Mesothelial cell of epicardium (in vitro differentiated cells): ENCODE data around the gene PIGM. TPM values are rescaled to one million over a fixed set of nuclear protein-coding genes. Genes with fewer than 3 reads are reported as not detected.

Experiments used
- DNase-seq, 2 experiments: peaks; one replicate each; pipeline ENCODE4 v3.0.0; 2021; ENCODE audit warnings: low spot score in 2 of 2; ENCODE audit not compliant: unreplicated experiment in 2 of 2
- H3K27ac Mint-ChIP-seq: 2 replicates; pipeline ENCODE4 v1.8.0; 2021; ENCODE audit warnings: mixed read lengths
- H3K27me3 Mint-ChIP-seq: 2 replicates; pipeline ENCODE4 v1.8.0; 2021; ENCODE audit warnings: low read depth, mixed read lengths
- H3K36me3 Mint-ChIP-seq: 2 replicates; pipeline ENCODE4 v1.8.0; 2021; ENCODE audit warnings: mixed read lengths
- H3K4me1 Mint-ChIP-seq: 2 replicates; pipeline ENCODE4 v1.8.0; 2021; ENCODE audit warnings: mixed read lengths
- H3K4me3 Mint-ChIP-seq: 2 replicates; pipeline ENCODE4 v1.8.0; 2021; ENCODE audit warnings: mild to moderate bottlenecking, moderate library complexity, mixed read lengths
- H3K9me3 Mint-ChIP-seq: 2 replicates; pipeline ENCODE4 v1.8.0; 2021; ENCODE audit warnings: mixed read lengths
- CTCF ChIP-seq: fragments of 200-600 bp; sonication (generic); IDR thresholded peaks from one replicate; pipeline ENCODE4 v1.5.0; 2021; ENCODE audit warnings: antibody characterized with exemption; ENCODE audit not compliant: unreplicated experiment
- total RNA-seq: library from RNA; stranded (reverse); gene quantifications from 3 replicates; pipeline ENCODE4 v1.2.1, GENCODE V29; 2021

PIGM gene
- total RNA-seq, 1 donor from 2014 or later: 17.9 TPM

DNA sequence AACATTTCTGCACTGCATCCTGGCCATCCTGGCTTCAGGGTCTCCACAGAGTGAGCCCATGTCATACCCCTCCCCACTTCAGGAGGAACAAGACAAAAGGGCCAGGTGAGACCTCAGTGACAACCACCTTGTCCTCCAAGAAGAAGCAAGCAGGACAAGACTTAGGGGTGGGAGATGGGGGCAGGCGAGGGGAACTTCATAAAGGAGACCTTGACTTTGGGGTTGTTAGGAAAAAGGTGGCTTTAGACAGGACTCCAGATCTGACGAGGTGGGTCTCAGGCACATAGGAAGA is 53.7 kb downstream of the PIGM start:
- no peak for TF ChIP-seq CTCF
- DNase-seq: no peak
- Mint-ChIP-seq H3K27ac (no peak overlapping the region), H3K4me1 (peaks cover 10% of the 10 kb centered on the region), H3K4me3 (no peak overlapping the region), H3K27me3 (peaks cover 46% of the 10 kb centered on the region), H3K9me3 (no peaks in the 10 kb centered on the region), H3K36me3 (no peaks in the 10 kb centered on the region)

- H3K4me1 Mint-ChIP-seq: peaks cover 10% of the 10 kb centered on the region
- H3K27ac Mint-ChIP-seq: no peak overlapping the region
- no peak overlapping the region for H3K4me3 Mint-ChIP-seq
- DNase-seq: no peak
- TF ChIP-seq CTCF: no peak
- no peaks in the 10 kb centered on the region for H3K36me3 Mint-ChIP-seq
- no peaks in the 10 kb centered on the region for H3K9me3 Mint-ChIP-seq
- H3K27me3 Mint-ChIP-seq: peaks cover 44% of the 10 kb centered on the region
Measured at GRCh38 chr1:159977364-159978106, 54.3 kb downstream of the PIGM start.

Other genes starting within 250 kb of the PIGM start
- gene FCRL6, start 229.6 kb downstream of the PIGM start, total RNA-seq: 0.60 to 0.62 TPM (median 0.61 TPM) in 3 replicates
- gene SLAMF8, start 205.1 kb downstream of the PIGM start, total RNA-seq: not detected in 3 replicates
- not detected in 3 replicates for gene VSIG8, start 169.3 kb downstream of the PIGM start, total RNA-seq
- gene CFAP45, start 131.8 kb downstream of the PIGM start, total RNA-seq: 0.18 to 0.20 TPM (median 0.20 TPM) in 3 replicates
- 41.6 to 46.2 TPM (median 44.6 TPM) in 3 replicates for gene TAGLN2, start 106.5 kb downstream of the PIGM start, total RNA-seq
- 75.8 to 77.5 TPM (median 76.9 TPM) in 3 replicates for gene IGSF9, start 86.4 kb downstream of the PIGM start, total RNA-seq
- not detected in 3 replicates for gene SLAMF9, start 77.8 kb downstream of the PIGM start, total RNA-seq
- 0.14 to 0.27 TPM (median 0.22 TPM) in 3 replicates for gene KCNJ10, start 38.2 kb upstream of the PIGM start, total RNA-seq
- 0.07 to 0.09 TPM in 2 of 3 replicates, not detected in the other for gene KCNJ9, start 49.5 kb upstream of the PIGM start, total RNA-seq
- gene IGSF8, start 66.6 kb upstream of the PIGM start, total RNA-seq: 32.3 to 36.3 TPM (median 33.2 TPM) in 3 replicates
- 0.54 to 0.76 TPM (median 0.64 TPM) in 3 replicates for gene ATP1A2, start 83.8 kb upstream of the PIGM start, total RNA-seq
- 0.29 to 0.38 TPM (median 0.33 TPM) in 3 replicates for gene ATP1A4, start 119.6 kb upstream of the PIGM start, total RNA-seq
- gene CASQ1, start 158.6 kb upstream of the PIGM start, total RNA-seq: 0.16 to 0.27 TPM in 2 of 3 replicates, not detected in the other
- gene PEA15, start 173.4 kb upstream of the PIGM start, total RNA-seq: 37.4 to 42.1 TPM (median 41.2 TPM) in 3 replicates
- 276 to 299 TPM (median 287 TPM) in 3 replicates for gene DCAF8, start 230.6 kb upstream of the PIGM start, total RNA-seq